K562 (cell line): ENCODE measurements around the gene UCN. TPM values are rescaled to one million over a fixed set of nuclear protein-coding genes. Genes with fewer than 3 reads are reported as not detected.

Experiments
- ATAC-seq: fragments of 200-7000 bp; cut with Tn5 transposase; 3 replicates; pipeline ENCODE4 v1.9.1; 2020; ENCODE audit warnings: moderate library complexity
- BruUV-seq: library from RNA; stranded (reverse); fragments of 400-500 nt; replicated peaks from 2 replicates; lab custom pipeline; 2021; lab: Mats Ljungman, UMichigan
- CTCF ChIA-PET: fragments of 300-600 bp; formaldehyde crosslinking; extraction: SDS; loops from one replicate; lab custom pipeline; 2021; ENCODE audit warnings: low intra/inter-chr PET ratio; lab: Yijun Ruan, JAX
- POLR2A ChIA-PET: fragments of 300-600, 350-650 bp; sonication (Branson Sonifier 250); formaldehyde crosslinking; extraction: SDS; loops from one replicate; lab custom pipeline; 2021; ENCODE audit warnings: antibody characterized with exemption, inconsistent platforms; lab: Yijun Ruan, JAX
- DNase-seq, 4 experiments: peaks; one replicate each; pipeline versions ENCODE4 v3.0.0 to v3.0.0-alpha.2; 2011 to 2018; ENCODE audit warnings: low spot score in 3 of 4, mixed read lengths in 3 of 4; ENCODE audit errors: extremely low read depth in 1 of 4
- FAIRE-seq: peaks from 2 replicates; lab custom pipeline; 2011; peaks lifted over from hg19 to GRCh38; lab: Jason Lieb, UNC
- H2AFZ ChIP-seq: 2 replicates; pipeline ENCODE4 v1.6.0; 2011; ENCODE audit warnings: low read depth, low read length, control low read depth, inconsistent platforms
- H3K27ac ChIP-seq: fragments of 200-600 bp; 3 replicates; pipeline ENCODE4 v1.8.0; 2011; ENCODE audit warnings: low read depth, mild to moderate bottlenecking, control low read depth, inconsistent platforms, low read length, moderate library complexity, mixed read lengths; ENCODE audit errors: extremely low read depth
- H3K27me3 ChIP-seq, 2 experiments: fragments of 300-600 bp in 1 of 2; 2 replicates in 1 of 2; 3 replicates in 1 of 2; pipeline versions ENCODE4 v1.6.0 to v1.8.0; 2011; ENCODE audit warnings: inconsistent platforms in 2 of 2, low read length in 2 of 2, mild to moderate bottlenecking in 1 of 2, mixed read lengths in 1 of 2, moderate library complexity in 1 of 2; ENCODE audit not compliant: control insufficient read depth in 2 of 2, insufficient read depth in 2 of 2
- H3K36me3 ChIP-seq: fragments of 300-600 bp; 3 replicates; pipeline ENCODE4 v1.8.0; 2011; ENCODE audit warnings: mild to moderate bottlenecking, low read length, inconsistent platforms; ENCODE audit not compliant: control insufficient read depth, insufficient read depth
- H3K4me1 ChIP-seq, 2 experiments: fragments of 200-600 bp in 1 of 2; replicated peaks in 1 of 2; 2 replicates in 1 of 2; 3 replicates in 1 of 2; pipeline versions ENCODE4 v1.5.1 to v1.8.0; 2011; ENCODE audit warnings: inconsistent platforms in 2 of 2, low read length in 2 of 2, mild to moderate bottlenecking in 1 of 2, mixed read lengths in 1 of 2, moderate library complexity in 1 of 2; ENCODE audit not compliant: control insufficient read depth in 2 of 2, insufficient read depth in 2 of 2
- H3K4me2 ChIP-seq: 2 replicates; pipeline ENCODE4 v1.6.1; 2011; ENCODE audit warnings: low read length, control low read depth, inconsistent platforms, mixed read lengths; ENCODE audit not compliant: insufficient read depth
- H3K4me3 ChIP-seq: fragments of 200-600 bp; sonication (generic), shearing (Covaris generic); 2 replicates; pipeline ENCODE4 v1.5.1; 2016; ENCODE audit warnings: control low read depth, inconsistent platforms
- H3K79me2 ChIP-seq: fragments of 200-600 bp; 3 replicates; pipeline ENCODE4 v1.8.0; 2011; ENCODE audit warnings: low read length, inconsistent platforms; ENCODE audit not compliant: control insufficient read depth, insufficient read depth
- H3K9ac ChIP-seq, 2 experiments: 2 replicates each; pipeline versions ENCODE4 v1.6.0 to v1.6.1; 2011; ENCODE audit warnings: low read depth in 2 of 2, low read length in 2 of 2, control low read depth in 1 of 2, inconsistent platforms in 1 of 2, mild to moderate bottlenecking in 1 of 2, mixed read lengths in 1 of 2; ENCODE audit not compliant: insufficient read depth in 1 of 2
- H3K9me1 ChIP-seq: one replicate; pipeline ENCODE4 v1.6.0; 2011; ENCODE audit warnings: inconsistent platforms, mild to moderate bottlenecking, low read length, moderate library complexity; ENCODE audit not compliant: control insufficient read depth, insufficient read depth
- H3K9me3 ChIP-seq: replicated peaks from 2 replicates; pipeline ENCODE4 v1.5.1; 2011; ENCODE audit warnings: low read depth, low read length, inconsistent platforms; ENCODE audit not compliant: control insufficient read depth, insufficient read depth
- H4K20me1 ChIP-seq: replicated peaks from 2 replicates; pipeline ENCODE4 v1.6.1; 2011; ENCODE audit warnings: low read length, inconsistent platforms, mixed read lengths; ENCODE audit not compliant: control insufficient read depth, insufficient read depth
- CREB3 ChIP-seq: fragments of 450-650 bp; conservative IDR thresholded peaks from 2 replicates; pipeline ENCODE4 v1.6.1; 2016; ENCODE audit warnings: missing genetic modification characterization, low read depth, mild to moderate bottlenecking, missing compliant biosample characterization, moderate library complexity
- DDX20 ChIP-seq: fragments of 450-650 bp; IDR thresholded peaks from 2 replicates; pipeline ENCODE4 v1.6.1; 2016; ENCODE audit warnings: missing genetic modification characterization, low read depth, mild to moderate bottlenecking, missing compliant biosample characterization, moderate library complexity
- FOXJ2 ChIP-seq: fragments of 200-800 bp; sonication (Bioruptor generic); IDR thresholded peaks from 2 replicates; pipeline ENCODE4 v1.6.1; 2016; ENCODE audit warnings: missing genetic modification characterization, missing compliant biosample characterization
- HDAC2 ChIP-seq: fragments of 450-650 bp; IDR thresholded peaks from 2 replicates; pipeline ENCODE4 v1.6.1; 2016; ENCODE audit warnings: mild to moderate bottlenecking
- HMGXB4 ChIP-seq: sonication (generic); formaldehyde crosslinking; IDR thresholded peaks from 2 replicates; pipeline ENCODE4 v1.8.1; 2023; ENCODE audit warnings: mild to moderate bottlenecking, missing genetic modification reagents
- HSF4 ChIP-seq: fragments of 250-450 bp; sonication (Bioruptor Pico); IDR thresholded peaks from 2 replicates; pipeline ENCODE4 v2.1.2; 2022; ENCODE audit warnings: mild to moderate bottlenecking, moderate library complexity, borderline replicate concordance
- ILF3 ChIP-seq: fragments of 450-650 bp; IDR thresholded peaks from 2 replicates; pipeline ENCODE4 v1.6.1; 2018; ENCODE audit warnings: antibody characterized with exemption, mild to moderate bottlenecking, moderate library complexity, borderline replicate concordance
- PKNOX1 ChIP-seq: fragments of 450-650 bp; IDR thresholded peaks from 2 replicates; pipeline ENCODE4 v1.6.1; 2016
- RFX1 ChIP-seq: fragments of 450-650 bp; IDR thresholded peaks from 2 replicates; pipeline ENCODE4 v1.6.1; 2016; ENCODE audit warnings: mild to moderate bottlenecking, moderate library complexity
- SP1 ChIP-seq: sonication (generic); formaldehyde crosslinking; IDR thresholded peaks from 2 replicates; pipeline ENCODE4 v1.8.1; 2022; ENCODE audit warnings: mild to moderate bottlenecking, missing genetic modification reagents
- ZNF384 ChIP-seq: IDR thresholded peaks from 2 replicates; pipeline ENCODE4 v1.6.1; 2012; ENCODE audit warnings: low read depth, low read length, improper control_type of control experiment
- ZNF408 ChIP-seq: fragments of 250-450 bp; sonication (Bioruptor Pico); IDR thresholded peaks from 2 replicates; pipeline ENCODE4 v1.4.0; 2020; ENCODE audit warnings: low read depth, mild to moderate bottlenecking, moderate library complexity
- WGBS: fragments of 100-300 bp; shearing (Covaris generic); methylation state at CpG from one replicate; pipeline ENCODE4 v1.1.6; 2016; ENCODE audit warnings: low coverage, mixed read lengths; ENCODE audit not compliant: insufficient coverage; ENCODE audit errors: missing lambda C conversion rate; 5-methylcytosine and 5-hydroxymethylcytosine counted together
- in situ Hi-C: fragments of 300-500 bp; cut with MboI; formaldehyde crosslinking; loops from 4 replicates; pipeline ENCODE4 v1.15.0; 2018; ENCODE audit warnings: inconsistent platforms, mixed read lengths
- intact Hi-C: fragments of 100-400 bp; cut with micrococcal nuclease; formaldehyde crosslinking; loops from 2 replicates; pipeline ENCODE4 v1.14.2; 2022
- polyA plus RNA-seq, 8 experiments: library from polyadenylated mRNA; depleted of rRNA in 4 of 8; stranded (reverse) in 5 of 8; unstranded in 3 of 8; fragments of >200 nt; fragmentation: Nextera tagmentation in 2 of 8; fragmentation: Illumina TruSeq in 1 of 8; extraction: Ambion mirVana in 2 of 8; extraction: Trizol in 1 of 8; gene quantifications; 2 replicates each; pipeline versions ENCODE4 v1.2.1 to v1.2.3, GENCODE V29; 2011 to 2014; ENCODE audit warnings: inconsistent platforms in 1 of 8, missing spikeins in 1 of 8
- total RNA-seq, 7 experiments: library from RNA; depleted of rRNA in 6 of 7; stranded (reverse); fragments of >200 nt in 6 of 7; fragmentation: Illumina TruSeq in 2 of 7; extraction: Trizol in 2 of 7; gene quantifications; 2 replicates each; pipeline versions ENCODE4 v1.2.1 to v1.2.3, GENCODE V29; 2011 to 2021; ENCODE audit warnings: low replicate concordance in 1 of 7
- TF ChIP-seq, protein P1 (sequence below): sonication (generic); formaldehyde crosslinking; IDR thresholded peaks from 2 replicates; pipeline ENCODE4 v1.8.1; 2023; ENCODE audit warnings: missing genetic modification reagents, mild to moderate bottlenecking, borderline replicate concordance

Gene UCN
- total and polyA plus RNA-seq, 9 of the 15 experiments (the other 6 are each of a cell fraction or from before 2014, with no cell fraction given) = 0.10 to 2.7 (median 0.43) TPM

GRCh38 chr2:27356056-27356381 is 47.8 kb upstream of the UCN start (continued):
- TF ChIP-seq, protein P1, sequence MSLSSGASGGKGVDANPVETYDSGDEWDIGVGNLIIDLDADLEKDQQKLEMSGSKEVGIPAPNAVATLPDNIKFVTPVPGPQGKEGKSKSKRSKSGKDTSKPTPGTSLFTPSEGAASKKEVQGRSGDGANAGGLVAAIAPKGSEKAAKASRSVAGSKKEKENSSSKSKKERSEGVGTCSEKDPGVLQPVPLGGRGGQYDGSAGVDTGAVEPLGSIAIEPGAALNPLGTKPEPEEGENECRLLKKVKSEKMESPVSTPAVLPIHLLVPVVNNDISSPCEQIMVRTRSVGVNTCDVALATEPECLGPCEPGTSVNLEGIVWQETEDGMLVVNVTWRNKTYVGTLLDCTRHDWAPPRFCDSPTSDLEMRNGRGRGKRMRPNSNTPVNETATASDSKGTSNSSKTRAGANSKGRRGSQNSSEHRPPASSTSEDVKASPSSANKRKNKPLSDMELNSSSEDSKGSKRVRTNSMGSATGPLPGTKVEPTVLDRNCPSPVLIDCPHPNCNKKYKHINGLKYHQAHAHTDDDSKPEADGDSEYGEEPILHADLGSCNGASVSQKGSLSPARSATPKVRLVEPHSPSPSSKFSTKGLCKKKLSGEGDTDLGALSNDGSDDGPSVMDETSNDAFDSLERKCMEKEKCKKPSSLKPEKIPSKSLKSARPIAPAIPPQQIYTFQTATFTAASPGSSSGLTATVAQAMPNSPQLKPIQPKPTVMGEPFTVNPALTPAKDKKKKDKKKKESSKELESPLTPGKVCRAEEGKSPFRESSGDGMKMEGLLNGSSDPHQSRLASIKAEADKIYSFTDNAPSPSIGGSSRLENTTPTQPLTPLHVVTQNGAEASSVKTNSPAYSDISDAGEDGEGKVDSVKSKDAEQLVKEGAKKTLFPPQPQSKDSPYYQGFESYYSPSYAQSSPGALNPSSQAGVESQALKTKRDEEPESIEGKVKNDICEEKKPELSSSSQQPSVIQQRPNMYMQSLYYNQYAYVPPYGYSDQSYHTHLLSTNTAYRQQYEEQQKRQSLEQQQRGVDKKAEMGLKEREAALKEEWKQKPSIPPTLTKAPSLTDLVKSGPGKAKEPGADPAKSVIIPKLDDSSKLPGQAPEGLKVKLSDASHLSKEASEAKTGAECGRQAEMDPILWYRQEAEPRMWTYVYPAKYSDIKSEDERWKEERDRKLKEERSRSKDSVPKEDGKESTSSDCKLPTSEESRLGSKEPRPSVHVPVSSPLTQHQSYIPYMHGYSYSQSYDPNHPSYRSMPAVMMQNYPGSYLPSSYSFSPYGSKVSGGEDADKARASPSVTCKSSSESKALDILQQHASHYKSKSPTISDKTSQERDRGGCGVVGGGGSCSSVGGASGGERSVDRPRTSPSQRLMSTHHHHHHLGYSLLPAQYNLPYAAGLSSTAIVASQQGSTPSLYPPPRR = 0 out of 2 replicates have a peak, but pooled peaks have one; percentile 7
- TF ChIP-seq RFX1 = peak; percentile 37; the same call in 1 of the 2 replicates

DNA sequence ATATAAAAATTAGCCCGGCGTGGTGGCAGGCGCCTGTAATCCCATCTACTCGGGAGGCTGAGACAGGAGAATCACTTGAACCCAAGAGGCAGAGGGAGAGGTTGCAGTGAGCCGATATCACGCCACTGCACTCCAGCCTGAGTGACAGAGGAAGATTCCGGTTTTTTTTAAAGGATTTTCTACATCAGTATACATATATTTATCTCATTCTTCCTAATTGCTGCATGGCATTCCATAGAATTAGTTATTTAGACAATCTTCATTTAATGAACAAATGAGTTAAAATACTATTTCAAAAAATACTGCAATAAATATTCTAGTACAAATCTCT is 46.3 kb upstream of the UCN start:
- WGBS = 9% methylated on average over 7 of the region's 7 CpGs
- DNase-seq (no peak), FAIRE-seq (no peak), ATAC-seq (no peak)
- peak overlapping the region; percentile 98 for H3K27ac ChIP-seq
- CTCF ChIA-PET = no interaction called here
- H4K20me1 ChIP-seq = no peaks in the 10 kb centered on the region
- H3K36me3 ChIP-seq = peaks cover 14% of the 10 kb centered on the region
- POLR2A ChIA-PET = interaction anchor here (0.6 to 1.8 kb wide), 5 partner anchors 10 to 328 kb away, joined by 3 to 20 read pairs (median 8); partner anchors contain the start of genes EIF2B4, MPV17 and SNX17
- no peak overlapping the region for H2AFZ ChIP-seq
- no peaks in the 10 kb centered on the region for H3K9me3 ChIP-seq
- no TSS peak for BruUV-seq
- intact Hi-C loops (no loop called here), in situ Hi-C loops (no loop called here)
- no peaks in the 10 kb centered on the region for H3K9me1 ChIP-seq
- H3K4me3 ChIP-seq = no peak overlapping the region
- peaks cover 90% of the 10 kb centered on the region for H3K79me2 ChIP-seq
- H3K27me3 ChIP-seq = no peaks in the 10 kb centered on the region
- peak overlapping the region in 1 of 2 experiments; percentile 97; a peak in 1 of 4 replicates for H3K9ac ChIP-seq
- H3K4me2 ChIP-seq = peak overlapping the region; percentile 57; the same call in 1 of the 2 replicates
- peaks cover 12 to 19% of the 10 kb centered on the region in 2 experiments; a peak in 4 of 5 replicates for H3K4me1 ChIP-seq
- 0 out of 2 replicates have a peak, but pooled peaks have one; percentile 11 for TF ChIP-seq FOXJ2 (tag)
- TF ChIP-seq PKNOX1 = peak; percentile 88
- TF ChIP-seq HMGXB4 = no peak
- TF ChIP-seq HDAC2 = no peak
- TF ChIP-seq CREB3 (tag) = no peak
- TF ChIP-seq ZNF384 = 0 out of 2 replicates have a peak, but pooled peaks have one; percentile 19
- no peak for TF ChIP-seq ILF3
- TF ChIP-seq SP1 (CRISPR knock-in tag) = peak; percentile 42; the same call in 1 of the 2 replicates
- TF ChIP-seq ZNF408 (CRISPR knock-in tag) = no peak
- TF ChIP-seq HSF4 (CRISPR knock-in tag) = no peak
- no peak for TF ChIP-seq DDX20 (tag)
